GM12875 (cell line): ENCODE measurements around the gene TSPOAP1.
A peak's percentile ranks its signal among the peaks of the same experiment; 100 is the strongest.

Experiments
- H3K4me3 ChIP-seq: one replicate; pipeline ENCODE4 v1.5.1; 2011; ENCODE audit warnings: low read depth, low read length, control low read depth
- CTCF ChIP-seq: IDR thresholded peaks from 2 replicates; pipeline ENCODE4 v1.5.1; 2011; ENCODE audit warnings: low read depth, mild to moderate bottlenecking, control low read depth, inconsistent platforms, low read length, moderate library complexity, borderline replicate concordance; ENCODE audit not compliant: insufficient read depth

Gene TSPOAP1

GRCh38 chr17:58317421-58318064, 11.1 kb downstream of the TSPOAP1 start:
- H3K4me3 ChIP-seq, result no peak overlapping the region
- TF ChIP-seq CTCF, result peak; percentile 82

GRCh38 chr17:58316260-58316960, 12.2 kb downstream of the TSPOAP1 start:
- TF ChIP-seq CTCF, result no peak
- H3K4me3 ChIP-seq, result no peak overlapping the region

DNA sequence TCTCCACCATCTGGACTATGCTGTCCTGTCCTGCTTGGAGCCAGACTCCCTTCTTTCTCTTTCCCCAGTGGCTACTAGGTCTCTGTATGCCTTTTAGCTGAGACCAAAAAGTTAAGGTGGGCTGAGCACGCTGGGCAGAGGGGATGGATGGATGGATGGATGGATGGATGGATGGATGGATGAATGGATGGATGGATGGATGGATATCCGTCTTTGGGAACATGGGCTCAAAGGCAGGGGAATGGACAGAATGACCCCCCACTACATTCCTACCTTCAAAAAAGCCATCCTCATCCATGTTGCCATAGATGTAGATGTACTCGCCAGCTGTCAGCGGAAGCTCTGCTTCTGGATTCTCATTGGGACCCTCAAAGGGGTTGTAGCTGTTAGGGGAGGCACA, 12.8 kb downstream of the TSPOAP1 start:
- TF ChIP-seq CTCF, result no peak
- no peak overlapping the region for H3K4me3 ChIP-seq

DNA sequence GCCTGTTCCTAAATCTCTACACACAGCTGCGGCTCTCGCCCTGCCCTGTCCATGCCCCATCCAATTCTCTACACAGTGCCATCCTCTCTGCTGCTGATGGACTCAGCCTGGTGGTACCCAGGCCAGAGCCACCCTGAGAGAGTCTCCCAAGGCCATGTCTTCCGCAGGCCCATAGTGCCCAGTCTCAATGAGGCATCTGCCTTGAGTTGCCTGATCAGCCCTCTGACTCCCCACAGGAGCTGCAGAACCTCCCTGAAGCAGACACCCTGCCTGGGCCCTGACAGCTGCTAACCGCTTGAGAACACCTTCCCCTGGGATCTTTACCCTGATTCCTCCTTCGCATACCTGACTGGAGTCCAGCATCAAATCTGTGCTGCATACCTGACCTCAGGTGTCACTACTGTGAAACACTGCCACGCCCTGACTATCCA, 13.3 kb downstream of the TSPOAP1 start:
- H3K4me3 ChIP-seq, result no peak overlapping the region
- no peak for TF ChIP-seq CTCF

GRCh38 chr17:58314706-58315015, 13.9 kb downstream of the TSPOAP1 start:
- TF ChIP-seq CTCF, result no peak
- H3K4me3 ChIP-seq, result no peak overlapping the region

- no peak overlapping the region for H3K4me3 ChIP-seq
- no peak for TF ChIP-seq CTCF
Measured at GRCh38 chr17:58313815-58314705, 14.5 kb downstream of the TSPOAP1 start.
